ENCODE results near the gene CITED1. TPM values are rescaled to one million over a fixed set of nuclear protein-coding genes. Genes with fewer than 3 reads are reported as not detected.

The CITED1 gene
- total and polyA plus RNA-seq, 2 of the 13 experiments (the other 11 are each of a cell fraction or from before 2014, with no cell fraction given) = 0.09 TPM; not detected in 1

- no peak overlapping the region for H3K9ac ChIP-seq (ENCODE audit: insufficient read depth, low read depth, low read length)
- DNase-seq (ENCODE audit: low spot score) (no peak), ATAC-seq (0 out of 3 replicates have a peak, but pooled peaks have one; percentile 8), FAIRE-seq (no peak)
- H2AFZ ChIP-seq (ENCODE audit: low read length) = no peak overlapping the region
- in situ Hi-C loops (cut with HindIII; ENCODE audit: extremely low pct_ligation_motif_present, low pct_unique_long_range_greater_than_20kb) (loop anchor here (10.0 kb wide), 1 partner anchor 235 kb away; no protein-coding TSS in a partner anchor), intact Hi-C loops (cut with micrococcal nuclease; ENCODE audit: unreplicated experiment) (no loop called here)
- peaks cover 30% of the 10 kb centered on the region for H3K4me1 ChIP-seq (ENCODE audit: insufficient read depth, low read length)
- H3K79me2 ChIP-seq (ENCODE audit: insufficient read depth, low read length) = no peaks in the 10 kb centered on the region
- H4K20me1 ChIP-seq (ENCODE audit: insufficient read depth, low read length) = no peaks in the 10 kb centered on the region
- H3K9me3 ChIP-seq (ENCODE audit: low read length) = no peaks in the 10 kb centered on the region
- H3K4me3 ChIP-seq (replicated peaks in 1 of 3; ENCODE audit: insufficient read depth in 1 of 3, low read depth in 2 of 3, low read length in 3 of 3) = 0 out of 6 replicates have a peak overlapping the region, but pooled peaks of 1 of the 3 experiments have one; percentile 28
- ChIA-PET POLR2A (no interaction called here), CTCF (ENCODE audit: low intra/inter-chr PET ratio, low total read pairs) (no interaction called here)
- H3K27me3 ChIP-seq (ENCODE audit: control insufficient read depth in 1 of 2, insufficient read depth in 2 of 2, low read length in 2 of 2) = peaks cover 6 to 41% of the 10 kb centered on the region in 2 experiments; a peak in 4 of 5 replicates
- 0 out of 2 replicates have a peak, but pooled peaks have one; percentile 42 for TF ChIP-seq ZNF629 (CRISPR knock-in tag; conservative IDR thresholded peaks at IDR 0.05)
- no peak for TF ChIP-seq NCOR1 (IDR thresholded peaks at IDR 0.05; ENCODE audit: borderline replicate concordance, low read length)
- no TSS peak for BruUV-seq (replicated peaks)
- no peaks in the 10 kb centered on the region for H3K36me3 ChIP-seq (replicated peaks in 1 of 2; ENCODE audit: control insufficient read depth in 1 of 2, insufficient read depth in 2 of 2, low read length in 2 of 2)
- WGBS (ENCODE audit: low lambda C conversion rate) = 22% methylated on average over 3 of the region's 15 CpGs
- H3K27ac ChIP-seq (ENCODE audit: extremely low read length, insufficient read depth, low read length) = no peak overlapping the region
- peak overlapping the region; percentile 55 for H3K4me2 ChIP-seq (ENCODE audit: low read depth, low read length)
Observed at GRCh38 chrX:72309297-72310071, 3.8 kb upstream of the CITED1 start.

GRCh38 chrX:72308566-72309296 lies 3.0 kb upstream of the CITED1 start:
- H3K27me3 ChIP-seq (ENCODE audit: control insufficient read depth in 1 of 2, insufficient read depth in 2 of 2, low read length in 2 of 2) = peaks cover 6 to 46% of the 10 kb centered on the region in 2 experiments; a peak in 4 of 5 replicates
- no peaks in the 10 kb centered on the region for H3K9me3 ChIP-seq (ENCODE audit: low read length)
- H3K27ac ChIP-seq (ENCODE audit: extremely low read length, insufficient read depth, low read length) = no peak overlapping the region
- no peaks in the 10 kb centered on the region for H3K79me2 ChIP-seq (ENCODE audit: insufficient read depth, low read length)
- no peak overlapping the region for H2AFZ ChIP-seq (ENCODE audit: low read length)
- peak overlapping the region in 1 of 3 experiments; percentile 28; a peak in 1 of 6 replicates for H3K4me3 ChIP-seq (replicated peaks in 1 of 3; ENCODE audit: insufficient read depth in 1 of 3, low read depth in 2 of 3, low read length in 3 of 3)
- peaks cover 30% of the 10 kb centered on the region for H3K4me1 ChIP-seq (ENCODE audit: insufficient read depth, low read length)
- in situ Hi-C loops (cut with HindIII; ENCODE audit: extremely low pct_ligation_motif_present, low pct_unique_long_range_greater_than_20kb) (loop anchor here (10.0 kb wide), 1 partner anchor 236 kb away; no protein-coding TSS in a partner anchor), intact Hi-C loops (cut with micrococcal nuclease; ENCODE audit: unreplicated experiment) (no loop called here)
- H3K36me3 ChIP-seq (replicated peaks in 1 of 2; ENCODE audit: control insufficient read depth in 1 of 2, insufficient read depth in 2 of 2, low read length in 2 of 2) = no peaks in the 10 kb centered on the region
- ChIA-PET POLR2A (no interaction called here), CTCF (ENCODE audit: low intra/inter-chr PET ratio, low total read pairs) (no interaction called here)
- H3K4me2 ChIP-seq (ENCODE audit: low read depth, low read length) = peak overlapping the region; percentile 55
- DNase-seq (ENCODE audit: low spot score) = peak; percentile 27
- WGBS (ENCODE audit: low lambda C conversion rate) = 3% methylated on average over 8 of the region's 24 CpGs
- no TSS peak for BruUV-seq (replicated peaks)
- ATAC-seq = peak; percentile 57
- H4K20me1 ChIP-seq (ENCODE audit: insufficient read depth, low read length) = no peaks in the 10 kb centered on the region
- FAIRE-seq = no peak
- no peak overlapping the region for H3K9ac ChIP-seq (ENCODE audit: insufficient read depth, low read depth, low read length)
- TF ChIP-seq POLR2G (IDR thresholded peaks at IDR 0.05; ENCODE audit: low read depth, low read length) = no peak
- TF ChIP-seq ZNF567 (CRISPR knock-in tag; IDR thresholded peaks at IDR 0.05; ENCODE audit: borderline replicate concordance) = no peak
- 0 out of 2 replicates have a peak, but pooled peaks have one; percentile 43 for TF ChIP-seq ZFP91 (CRISPR knock-in tag; IDR thresholded peaks at IDR 0.05; ENCODE audit: borderline replicate concordance)
- no peak for TF ChIP-seq CBX2 (IDR thresholded peaks at IDR 0.05; ENCODE audit: low read depth, low read length)
- no peak for TF ChIP-seq CBX2 (CRISPR knock-in tag; IDR thresholded peaks at IDR 0.05; ENCODE audit: low read depth)
- no peak for TF ChIP-seq ZNF335 (CRISPR knock-in tag; IDR thresholded peaks at IDR 0.05)
- TF ChIP-seq ZNF281 (CRISPR knock-in tag; IDR thresholded peaks at IDR 0.05; ENCODE audit: borderline replicate concordance) = peak; percentile 80; the same call in 1 of the 2 replicates
